RWPE2 (cell line): ENCODE data around the gene OPA1.

Experiments used
- ATAC-seq: fragments of 200-7000 bp; cut with Tn5 transposase; 3 replicates; pipeline ENCODE4 v1.9.1; 2021; ENCODE audit warnings: low read depth
- DNase-seq: peaks from one replicate; pipeline ENCODE4 v3.0.0-alpha.2; 2020; ENCODE audit warnings: low spot score
- H3K27ac ChIP-seq: fragments of 450-650 bp; 2 replicates; pipeline ENCODE4 v1.5.1; 2017; ENCODE audit warnings: mild to moderate bottlenecking; ENCODE audit not compliant: poor library complexity, severe bottlenecking
- H3K27me3 ChIP-seq: fragments of 250-450 bp; sonication (Bioruptor Pico); 2 replicates; pipeline ENCODE4 v1.5.1; 2021; ENCODE audit warnings: mild to moderate bottlenecking, moderate library complexity; ENCODE audit not compliant: insufficient read depth, poor library complexity, severe bottlenecking
- H3K36me3 ChIP-seq: fragments of 250-450 bp; sonication (Bioruptor Pico); 2 replicates; pipeline ENCODE4 v1.5.1; 2020; ENCODE audit warnings: low read depth, mild to moderate bottlenecking, moderate library complexity
- H3K4me1 ChIP-seq: fragments of 250-450 bp; sonication (Bioruptor Pico); 2 replicates; pipeline ENCODE4 v1.5.1; 2021; ENCODE audit warnings: mild to moderate bottlenecking, moderate library complexity; ENCODE audit not compliant: insufficient read depth, poor library complexity, severe bottlenecking
- H3K4me3 ChIP-seq: fragments of 250-450 bp; sonication (Bioruptor Pico); 2 replicates; pipeline ENCODE4 v1.5.1; 2021; ENCODE audit warnings: mild to moderate bottlenecking, moderate library complexity; ENCODE audit not compliant: severe bottlenecking
- H3K9me3 ChIP-seq: fragments of 250-450 bp; sonication (Bioruptor Pico); 2 replicates; pipeline ENCODE4 v1.5.1; 2021; ENCODE audit warnings: mild to moderate bottlenecking, moderate library complexity; ENCODE audit not compliant: severe bottlenecking
- TF ChIP-seq, protein P1 (sequence below): fragments of 450-650 bp; IDR thresholded peaks from one replicate; pipeline ENCODE4 v1.5.1; 2017; ENCODE audit warnings: mild to moderate bottlenecking, moderate library complexity; ENCODE audit not compliant: poor library complexity, severe bottlenecking

The OPA1 gene

DNA sequence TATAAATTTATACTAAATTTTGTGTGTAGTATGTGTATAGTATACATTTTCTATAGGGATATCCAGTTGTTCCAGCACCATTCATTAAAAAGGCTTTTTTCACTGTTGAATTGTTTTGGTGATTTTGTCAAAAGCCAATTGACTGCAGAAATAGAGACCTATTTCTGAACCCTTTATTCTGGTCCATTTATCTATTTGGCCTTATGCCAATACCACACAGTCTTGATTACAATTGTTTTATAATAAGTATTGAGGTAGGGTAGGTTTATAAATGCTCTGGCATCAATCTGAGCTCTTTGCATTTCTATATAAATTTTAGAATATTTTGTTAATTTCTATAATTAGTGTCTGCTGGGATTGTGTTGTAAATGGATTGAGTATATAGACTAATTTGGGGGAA, 6.5 kb upstream of the OPA1 start:
- Histone ChIP-seq H3K36me3 (no peaks in the 10 kb centered on the region), H3K9me3 (no peaks in the 10 kb centered on the region), H3K4me1 (peaks cover 16% of the 10 kb centered on the region), H3K27me3 (no peaks in the 10 kb centered on the region), H3K4me3 (no peak overlapping the region), H3K27ac (no peak overlapping the region)
- DNase-seq (no peak), ATAC-seq (no peak)
- TF ChIP-seq, protein P1, sequence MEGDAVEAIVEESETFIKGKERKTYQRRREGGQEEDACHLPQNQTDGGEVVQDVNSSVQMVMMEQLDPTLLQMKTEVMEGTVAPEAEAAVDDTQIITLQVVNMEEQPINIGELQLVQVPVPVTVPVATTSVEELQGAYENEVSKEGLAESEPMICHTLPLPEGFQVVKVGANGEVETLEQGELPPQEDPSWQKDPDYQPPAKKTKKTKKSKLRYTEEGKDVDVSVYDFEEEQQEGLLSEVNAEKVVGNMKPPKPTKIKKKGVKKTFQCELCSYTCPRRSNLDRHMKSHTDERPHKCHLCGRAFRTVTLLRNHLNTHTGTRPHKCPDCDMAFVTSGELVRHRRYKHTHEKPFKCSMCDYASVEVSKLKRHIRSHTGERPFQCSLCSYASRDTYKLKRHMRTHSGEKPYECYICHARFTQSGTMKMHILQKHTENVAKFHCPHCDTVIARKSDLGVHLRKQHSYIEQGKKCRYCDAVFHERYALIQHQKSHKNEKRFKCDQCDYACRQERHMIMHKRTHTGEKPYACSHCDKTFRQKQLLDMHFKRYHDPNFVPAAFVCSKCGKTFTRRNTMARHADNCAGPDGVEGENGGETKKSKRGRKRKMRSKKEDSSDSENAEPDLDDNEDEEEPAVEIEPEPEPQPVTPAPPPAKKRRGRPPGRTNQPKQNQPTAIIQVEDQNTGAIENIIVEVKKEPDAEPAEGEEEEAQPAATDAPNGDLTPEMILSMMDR, result no peak

DNA sequence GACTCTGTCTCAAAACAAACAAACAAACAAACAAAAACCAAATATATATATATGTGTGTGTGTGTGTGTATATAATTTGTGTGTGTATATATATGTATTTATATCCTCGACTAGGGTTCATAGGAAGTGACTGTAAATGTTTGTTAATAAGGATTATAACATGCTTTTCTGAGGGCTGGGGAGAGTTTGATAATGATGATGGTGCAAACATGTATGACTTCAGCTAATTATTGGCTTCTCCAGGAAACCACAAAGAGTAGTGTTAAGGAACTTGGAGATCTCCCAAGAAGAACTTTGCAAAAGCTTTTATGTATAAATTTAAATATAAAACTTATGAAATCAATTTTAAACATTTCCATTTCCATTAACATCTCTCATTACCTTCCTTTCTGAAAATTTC, 3.9 kb upstream of the OPA1 start:
- Histone ChIP-seq H3K27me3 (no peaks in the 10 kb centered on the region), H3K36me3 (no peaks in the 10 kb centered on the region), H3K4me1 (peaks cover 18% of the 10 kb centered on the region), H3K4me3 (no peak overlapping the region), H3K27ac (no peak overlapping the region), H3K9me3 (no peaks in the 10 kb centered on the region)
- DNase-seq (no peak), ATAC-seq (no peak)
- TF ChIP-seq, protein P1, result no peak

DNA sequence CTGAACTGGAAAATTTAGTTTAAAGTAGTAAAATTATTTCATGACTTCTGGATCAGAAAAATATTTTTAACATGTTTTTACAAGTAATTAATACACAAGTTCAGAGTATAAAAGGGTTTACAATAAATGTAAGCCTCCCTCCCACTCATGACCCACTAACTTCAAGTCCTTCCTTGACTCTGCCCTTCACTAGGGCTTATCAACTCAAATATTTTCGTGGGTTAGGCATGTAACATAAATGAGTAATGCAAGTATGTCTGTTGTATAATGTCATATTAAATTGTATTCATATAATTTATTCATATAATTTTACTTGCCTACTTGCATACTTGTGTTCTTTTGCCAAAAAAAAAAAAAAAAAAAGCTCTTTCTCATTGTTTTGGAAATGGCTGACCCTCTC, 3.4 kb upstream of the OPA1 start:
- no peak for ATAC-seq
- peaks cover 23% of the 10 kb centered on the region for H3K4me1 ChIP-seq

DNA sequence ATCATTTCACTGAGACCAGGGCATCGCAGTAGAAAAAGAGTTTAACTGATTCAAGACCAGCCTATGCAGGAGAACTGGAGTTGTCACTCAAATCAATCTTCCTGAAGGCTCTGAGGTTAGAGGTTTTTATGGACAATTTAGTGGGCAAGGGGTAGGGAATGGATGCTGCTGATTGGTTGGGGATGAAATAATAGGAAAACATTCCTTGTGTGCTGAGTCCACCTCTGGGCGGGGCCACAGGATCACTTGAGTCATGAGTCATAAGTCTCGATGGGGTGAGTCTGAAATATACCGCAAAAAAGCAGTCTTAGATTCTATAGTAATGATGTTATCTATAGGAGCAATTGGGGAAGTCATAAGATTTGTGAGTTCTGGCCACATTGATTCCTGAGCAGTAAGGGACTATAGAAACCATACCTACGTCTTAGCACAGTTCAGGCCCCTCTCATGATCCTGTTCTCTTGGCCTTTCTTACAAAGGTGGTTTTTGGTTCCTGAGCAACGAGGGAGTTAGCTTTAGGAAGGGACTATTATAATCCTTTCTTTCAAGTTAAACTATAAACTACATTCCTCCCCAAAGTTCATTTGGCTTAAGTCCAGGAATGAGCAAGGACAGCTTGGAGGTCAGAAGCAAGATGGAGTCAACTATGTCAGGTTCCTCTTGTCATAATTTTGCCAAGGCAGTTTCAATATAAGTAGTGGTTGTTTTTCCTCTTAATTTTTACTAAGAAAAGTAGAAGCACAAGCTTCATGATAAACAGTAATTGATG, 2.7 kb upstream of the OPA1 start:
- Histone ChIP-seq H3K4me3 (no peak overlapping the region), H3K36me3 (no peaks in the 10 kb centered on the region), H3K27me3 (no peaks in the 10 kb centered on the region), H3K27ac (peak overlapping the region; percentile 47), H3K9me3 (no peaks in the 10 kb centered on the region), H3K4me1 (peaks cover 25% of the 10 kb centered on the region)
- TF ChIP-seq, protein P1, result no peak
- peak; percentile 64 for ATAC-seq
- DNase-seq, result peak; percentile 78

More for the DNA sequence above, 3.4 kb upstream of the OPA1 start:
- TF ChIP-seq, protein P1, result no peak
- DNase-seq, result no peak
- H3K9me3 ChIP-seq, result no peaks in the 10 kb centered on the region
- H3K36me3 ChIP-seq, result no peaks in the 10 kb centered on the region
- no peak overlapping the region for H3K4me3 ChIP-seq
- peak overlapping the region; percentile 47 for H3K27ac ChIP-seq
- H3K27me3 ChIP-seq, result no peaks in the 10 kb centered on the region

DNA sequence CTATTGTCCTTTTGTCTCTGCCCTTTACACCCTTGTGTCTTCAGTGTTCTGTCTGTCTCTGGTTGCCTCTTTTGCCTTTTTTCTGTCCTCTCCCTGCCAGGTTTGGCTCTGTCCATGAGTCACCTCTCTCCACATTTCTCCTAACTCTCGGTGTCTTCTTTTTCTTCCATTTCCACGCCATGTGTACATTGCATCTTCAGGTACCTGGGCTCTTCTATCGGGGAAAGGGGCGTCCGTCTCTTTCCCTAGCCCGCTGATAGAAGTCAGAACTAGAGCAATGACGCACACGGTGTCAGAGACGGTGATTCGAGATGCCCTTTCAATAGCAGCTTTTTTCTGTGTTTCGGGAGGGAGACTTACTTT, 641 bp downstream of the OPA1 start:
- DNase-seq (no peak), ATAC-seq (no peak; the same call in none of the 3 replicates)
- Histone ChIP-seq H3K27me3 (no peaks in the 10 kb centered on the region), H3K27ac (peak overlapping the region; percentile 57), H3K9me3 (no peaks in the 10 kb centered on the region), H3K36me3 (peaks cover 15% of the 10 kb centered on the region), H3K4me1 (peaks cover 15% of the 10 kb centered on the region), H3K4me3 (peak overlapping the region; percentile 75)
- TF ChIP-seq, protein P1, result no peak
